Mammary epithelial cell (primary cell): ENCODE data around the gene SKA2.

ENCODE experiments used
- CTCF ChIP-seq, 2 donors: IDR thresholded peaks in 1 of 2; conservative IDR thresholded peaks in 1 of 2; 2 replicates each; pipeline ENCODE4 v1.5.1; 2011 to 2012; ENCODE audit warnings: inconsistent platforms in 2 of 2, low read length in 2 of 2, mild to moderate bottlenecking in 2 of 2, control low read depth in 1 of 2, low read depth in 1 of 2; ENCODE audit not compliant: insufficient read depth in 1 of 2; ENCODE audit errors: extremely low read depth in 1 of 2
- EZH2 ChIP-seq: IDR thresholded peaks from 2 replicates; pipeline ENCODE4 v1.6.1; 2012; ENCODE audit warnings: low read length, inconsistent platforms, borderline replicate concordance

- TF ChIP-seq CTCF (conservative IDR thresholded peaks at IDR 0.05 in 1 of 2, IDR thresholded peaks at IDR 0.05 in 1 of 2; ENCODE audit: extremely low read depth in 1 of 2, insufficient read depth in 1 of 2, low read depth in 1 of 2, low read length in 2 of 2) (no peak), EZH2 (no peak)
These were observed 5.4 kb upstream of the SKA2 start for GRCh38 chr17:59160157-59161025.
